IPS DF 6.9 (cell line): ENCODE data around the gene HNRNPL.
"Not testable (repeated sequence)": the region's sequence is repeated elsewhere in the genome, so short reads cannot be mapped to it uniquely, and the experiment has no call there.

Source experiments
- DNase-seq: peaks from one replicate; pipeline ENCODE4 v3.0.0-alpha.2; 2013; ENCODE audit warnings: low read depth, low spot score
- H3K27ac ChIP-seq: one replicate; pipeline ENCODE4 v1.5.1; 2013; ENCODE audit warnings: low read length, control low read depth
- H3K27me3 ChIP-seq: 2 replicates; pipeline ENCODE4 v1.6.1; 2013; ENCODE audit warnings: mild to moderate bottlenecking, low read length; ENCODE audit not compliant: control insufficient read depth, insufficient read depth
- H3K36me3 ChIP-seq: 2 replicates; pipeline ENCODE4 v1.6.1; 2013; ENCODE audit warnings: low read length; ENCODE audit not compliant: control insufficient read depth, insufficient read depth
- H3K4me1 ChIP-seq: 2 replicates; pipeline ENCODE4 v1.6.1; 2013; ENCODE audit warnings: low read length; ENCODE audit not compliant: control insufficient read depth, insufficient read depth
- H3K4me3 ChIP-seq: 2 replicates; pipeline ENCODE4 v1.5.1; 2013; ENCODE audit warnings: mild to moderate bottlenecking, low read length
- H3K9me3 ChIP-seq: 2 replicates; pipeline ENCODE4 v1.6.1; 2013; ENCODE audit warnings: low read length, inconsistent platforms; ENCODE audit not compliant: control insufficient read depth, insufficient read depth
- WGBS: extraction: QIAGEN DNeasy Blood & Tissue Kit; methylation state at CpG from one replicate; pipeline ENCODE4 v1.1.7; 2013; ENCODE audit warnings: mixed read lengths, missing lambda C conversion rate; ENCODE audit not compliant: insufficient read length, insufficient coverage; 5-methylcytosine and 5-hydroxymethylcytosine counted together

The HNRNPL gene

DNA sequence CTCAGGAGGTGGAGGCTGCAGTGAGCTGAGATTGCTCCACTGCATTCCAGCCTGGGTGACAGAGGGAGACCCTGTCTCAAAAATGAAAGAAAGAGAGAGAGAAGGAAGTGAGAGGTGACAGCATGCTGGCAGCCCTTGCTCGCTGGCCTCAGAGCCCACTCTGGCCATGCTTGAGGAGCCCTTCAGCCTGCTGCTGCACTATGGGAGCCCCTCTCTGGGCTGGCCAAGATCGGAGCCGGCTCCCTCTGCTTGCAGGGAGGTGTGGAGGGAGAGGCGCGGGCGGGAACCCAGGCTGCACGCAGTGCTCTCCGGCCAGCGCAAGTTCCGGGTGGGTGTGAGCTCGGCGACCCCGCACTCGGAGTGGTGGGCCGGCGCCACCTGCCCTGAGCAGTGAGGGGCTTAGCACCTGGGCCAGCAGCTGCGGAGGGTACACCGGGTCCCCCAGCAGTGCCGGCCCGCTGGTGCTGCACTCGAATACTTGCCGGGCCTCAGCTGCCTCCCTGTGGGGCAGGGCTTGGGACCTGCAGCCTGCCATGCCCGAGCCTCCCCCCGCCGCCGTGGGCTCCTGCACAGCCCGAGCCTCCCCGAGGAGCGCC, 28.5 kb downstream of the HNRNPL start:
- H3K4me1 ChIP-seq, DNase-seq, H3K4me3 ChIP-seq, H3K36me3 ChIP-seq, H3K9me3 ChIP-seq, H3K27ac ChIP-seq, H3K27me3 ChIP-seq: not testable (repeated sequence)
- WGBS = no CpG with 5 or more reads among the region's 29 CpGs

DNA sequence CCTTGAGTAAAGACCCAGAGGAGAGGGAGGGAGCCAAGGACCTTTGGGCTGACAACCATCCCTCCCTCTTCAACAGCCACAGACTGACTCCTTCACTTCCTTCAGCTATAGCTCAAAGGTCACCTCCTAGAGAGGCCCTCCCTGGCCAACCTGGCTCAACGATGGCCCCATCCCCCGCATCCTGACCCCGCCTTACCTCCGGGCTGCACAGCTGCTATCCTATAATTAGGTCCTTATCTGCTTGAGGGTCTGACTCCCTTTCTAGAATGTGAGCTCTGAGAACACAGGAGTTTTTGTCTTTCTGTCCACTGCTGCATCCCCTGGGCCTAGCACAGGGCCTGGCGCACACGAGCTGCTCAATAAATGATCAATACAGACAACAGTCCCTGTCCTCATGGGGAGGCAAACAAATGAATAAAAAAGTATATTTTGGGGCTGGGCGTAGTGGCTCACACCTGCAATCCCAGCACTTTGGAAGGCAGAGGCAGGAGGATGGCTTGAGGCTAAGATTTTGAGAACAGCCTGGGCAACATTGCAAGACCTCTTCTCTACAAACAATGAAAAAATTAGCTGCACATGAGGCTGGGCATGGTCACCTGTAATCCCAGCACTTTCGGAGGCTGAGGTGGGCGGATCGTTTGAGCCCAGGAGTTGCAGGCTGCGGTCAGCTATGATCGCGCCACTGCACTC, 30.4 kb downstream of the HNRNPL start:
- Histone ChIP-seq H3K4me1 (no peaks in the 10 kb centered on the region), H3K27me3 (no peaks in the 10 kb centered on the region), H3K4me3 (no peak overlapping the region), H3K36me3 (peaks cover 10% of the 10 kb centered on the region), H3K9me3 (no peaks in the 10 kb centered on the region), H3K27ac (no peak overlapping the region)
- WGBS = no CpG with 5 or more reads among the region's 13 CpGs
- no peak for DNase-seq

- no peaks in the 10 kb centered on the region for H3K9me3 ChIP-seq
- no CpG with 5 or more reads among the region's 15 CpGs for WGBS
- no peaks in the 10 kb centered on the region for H3K27me3 ChIP-seq
- no peak for DNase-seq
- H3K36me3 ChIP-seq = peaks cover 10% of the 10 kb centered on the region
- H3K27ac ChIP-seq = no peak overlapping the region
- no peak overlapping the region for H3K4me3 ChIP-seq
- no peaks in the 10 kb centered on the region for H3K4me1 ChIP-seq
Measured at GRCh38 chr19:38817081-38817480, 32.7 kb downstream of the HNRNPL start.

GRCh38 chr19:38816131-38816750, 33.5 kb downstream of the HNRNPL start:
- no peak for DNase-seq
- H3K27ac ChIP-seq = no peak overlapping the region
- H3K9me3 ChIP-seq = no peaks in the 10 kb centered on the region
- peaks cover 7% of the 10 kb centered on the region; the same call in 1 of the 2 replicates for H3K36me3 ChIP-seq
- WGBS = no CpG with 5 or more reads among the region's 18 CpGs
- H3K27me3 ChIP-seq = no peaks in the 10 kb centered on the region
- H3K4me3 ChIP-seq = no peak overlapping the region
- no peaks in the 10 kb centered on the region for H3K4me1 ChIP-seq

DNA sequence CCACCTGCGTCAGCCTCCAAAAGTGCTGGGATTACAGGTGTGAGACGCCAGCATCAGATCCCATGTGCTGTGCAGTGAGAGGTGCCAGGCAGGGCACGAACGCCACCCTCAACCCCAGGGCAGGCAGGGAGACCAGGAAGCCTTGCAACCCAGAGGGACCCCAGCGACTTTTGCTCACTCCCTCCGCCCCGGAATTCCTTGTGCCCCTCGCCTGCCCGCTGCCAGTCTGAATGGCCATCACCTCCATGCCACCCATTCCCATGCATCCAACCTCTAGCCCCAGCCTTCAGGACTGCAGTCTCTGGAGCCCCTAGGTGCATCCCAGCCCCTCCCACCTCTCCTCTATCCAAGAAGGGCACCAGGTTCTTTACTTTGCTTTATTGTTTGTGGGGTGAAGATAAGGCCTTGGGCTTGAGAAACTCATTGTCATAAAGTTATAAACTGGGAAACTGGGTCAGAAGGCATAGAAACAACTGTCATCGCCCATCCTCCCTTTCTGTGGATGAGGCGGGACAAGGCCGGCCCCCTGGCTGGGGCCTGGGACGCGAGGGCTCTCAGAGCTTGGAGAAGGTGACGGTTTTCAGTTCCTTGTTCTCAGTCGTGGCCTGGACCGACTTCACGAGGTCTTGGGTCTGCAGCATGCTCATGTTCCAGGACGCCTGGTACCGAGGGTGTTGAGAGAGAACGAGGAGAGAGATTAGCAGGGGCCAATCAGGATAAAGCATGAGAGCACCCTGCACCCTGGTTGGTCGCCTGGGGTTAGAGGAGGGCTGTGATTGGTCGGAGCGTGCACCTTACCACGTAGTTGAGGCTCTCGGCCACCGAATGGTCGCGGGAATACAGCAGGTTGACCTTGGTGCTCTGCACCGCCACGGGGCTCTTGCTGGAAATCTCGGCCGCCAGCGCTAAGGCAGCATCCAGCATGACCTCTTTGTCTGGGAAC, 34.5 kb downstream of the HNRNPL start:
- no peaks in the 10 kb centered on the region for H3K9me3 ChIP-seq
- peaks cover 7% of the 10 kb centered on the region; the same call in 1 of the 2 replicates for H3K36me3 ChIP-seq
- H3K27ac ChIP-seq = no peak overlapping the region
- H3K27me3 ChIP-seq = no peaks in the 10 kb centered on the region
- H3K4me1 ChIP-seq = no peaks in the 10 kb centered on the region
- DNase-seq = no peak
- WGBS = no CpG with 5 or more reads among the region's 34 CpGs
- H3K4me3 ChIP-seq = no peak overlapping the region

- not testable (repeated sequence) for H3K27me3 ChIP-seq, H3K9me3 ChIP-seq, H3K36me3 ChIP-seq, H3K4me1 ChIP-seq, H3K27ac ChIP-seq, H3K4me3 ChIP-seq, DNase-seq
- no CpG with 5 or more reads among the region's 2 CpGs for WGBS
Measured at GRCh38 chr19:38813932-38814331, 35.9 kb downstream of the HNRNPL start.

- no CpG with 5 or more reads among the region's 6 CpGs for WGBS
- Histone ChIP-seq H3K27me3 (no peaks in the 10 kb centered on the region), H3K36me3 (peaks cover 7% of the 10 kb centered on the region; the same call in 1 of the 2 replicates), H3K27ac (no peak overlapping the region), H3K9me3 (no peaks in the 10 kb centered on the region), H3K4me1 (no peaks in the 10 kb centered on the region), H3K4me3 (no peak overlapping the region)
- DNase-seq = no peak
Measured at GRCh38 chr19:38813323-38813722, 36.5 kb downstream of the HNRNPL start.

DNA sequence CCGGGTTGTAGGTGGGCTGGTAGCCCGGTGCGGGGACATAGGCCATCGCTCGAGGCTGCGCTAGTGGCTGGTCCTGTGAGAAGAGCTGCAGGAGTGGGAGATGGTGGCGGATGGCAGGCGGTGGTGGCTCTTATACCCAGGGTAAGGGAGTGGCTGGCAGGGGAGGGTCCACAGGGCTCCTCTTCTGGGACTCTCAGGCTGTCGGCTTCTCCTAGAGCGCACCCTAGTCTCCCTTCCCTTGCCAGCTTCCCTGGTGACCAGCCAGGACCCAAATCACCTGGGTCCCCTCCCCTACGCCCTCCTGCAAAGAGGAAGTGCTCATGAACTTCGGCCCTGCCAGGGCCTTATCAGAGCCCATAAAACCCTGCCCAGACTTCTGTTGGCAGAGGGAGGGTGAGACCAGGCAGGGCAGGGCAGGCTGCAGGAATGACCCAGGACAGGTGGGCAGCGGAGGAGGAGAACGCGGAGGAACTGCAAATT, 36.9 kb downstream of the HNRNPL start, which contains the start of gene LGALS4:
TSS of gene LGALS4 (minus strand) at position 105 of the 480 bp plus-strand sequence. CDS start at position 46, 59 bp downstream.
- DNase-seq = no peak
- no peak within 1 kb of the TSS for H3K4me3 ChIP-seq
- no peaks in the 10 kb centered on the region for H3K4me1 ChIP-seq
- H3K27me3 ChIP-seq = no peaks in the 10 kb centered on the region
- H3K27ac ChIP-seq = no peak within 1 kb of the TSS
- no CpG with 5 or more reads among the region's 15 CpGs for WGBS
- no peaks in the 10 kb centered on the region for H3K9me3 ChIP-seq
- H3K36me3 ChIP-seq = peaks cover 7% of the 10 kb centered on the region; the same call in 1 of the 2 replicates

DNA sequence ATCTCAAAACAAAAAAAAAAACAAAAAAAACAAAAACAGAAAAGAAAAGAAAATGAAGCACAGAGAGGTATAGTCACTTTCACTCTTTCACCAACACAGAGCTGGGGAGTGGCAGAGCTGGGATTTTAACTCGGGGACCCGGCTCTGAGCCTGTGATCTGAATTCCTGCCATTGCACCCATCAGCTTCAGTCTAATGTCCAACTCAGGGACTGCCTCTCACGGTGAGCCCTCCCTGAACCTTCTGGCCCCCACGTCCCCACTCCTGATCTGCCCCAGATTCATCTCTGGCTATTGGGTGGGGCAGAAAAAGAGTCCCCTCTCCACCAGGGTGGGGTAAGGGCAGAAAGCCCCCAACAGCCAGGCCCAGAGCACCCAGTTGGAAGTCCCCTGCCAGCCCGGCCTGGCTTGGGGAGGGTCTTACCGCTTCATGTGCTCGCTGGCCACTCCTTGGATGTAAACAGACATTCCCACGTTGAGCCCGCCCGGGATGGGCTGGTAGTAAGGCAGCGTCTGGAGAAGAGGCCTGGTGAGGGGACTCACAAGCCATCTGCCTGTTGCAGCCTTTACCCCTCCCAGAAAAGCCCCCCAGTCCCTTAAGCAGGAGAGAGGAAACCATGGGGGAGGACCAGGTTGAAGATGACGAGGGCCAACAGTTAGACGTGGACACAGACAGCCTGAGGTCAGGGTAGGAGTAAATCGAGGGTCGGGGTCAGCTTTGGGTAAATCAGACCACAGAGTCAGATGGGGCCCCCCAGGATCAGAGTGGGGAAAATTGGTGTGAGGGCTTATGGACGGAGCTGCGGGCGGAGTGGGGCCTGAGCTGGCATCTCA, 37.6 kb downstream of the HNRNPL start:
- no peak overlapping the region for H3K4me3 ChIP-seq
- WGBS = no CpG with 5 or more reads among the region's 18 CpGs
- DNase-seq = no peak
- H3K9me3 ChIP-seq = no peaks in the 10 kb centered on the region
- H3K4me1 ChIP-seq = no peaks in the 10 kb centered on the region
- no peak overlapping the region for H3K27ac ChIP-seq
- H3K27me3 ChIP-seq = no peaks in the 10 kb centered on the region
- peaks cover 7% of the 10 kb centered on the region; the same call in 1 of the 2 replicates for H3K36me3 ChIP-seq
